Measurements from ENCODE around the gene ST6GALNAC6.
"Not testable (repeated sequence)": the region's sequence is repeated elsewhere in the genome, so short reads cannot be mapped to it uniquely, and the experiment has no call there.

ST6GALNAC6 gene

GRCh38 chr9:127854960-127855359 lies 44.4 kb downstream of the ST6GALNAC6 start:
- DNase-seq (ENCODE audit: low read depth), result no peak

- DNase-seq (ENCODE audit: low read depth), result no peak
Measured at GRCh38 chr9:127854184-127854806, 45.1 kb downstream of the ST6GALNAC6 start, which contains the start of gene ENG. ENG (minus strand) TSS chr9:127854658; CDS start chr9:127854355, 303 bp downstream.

GRCh38 chr9:127853312-127854183 lies 45.9 kb downstream of the ST6GALNAC6 start:
- no peak for DNase-seq (ENCODE audit: low read depth)

GRCh38 chr9:127852829-127853228 lies 46.6 kb downstream of the ST6GALNAC6 start:
- DNase-seq (ENCODE audit: low read depth), result no peak

GRCh38 chr9:127850286-127850830 lies 49.0 kb downstream of the ST6GALNAC6 start:
- DNase-seq (ENCODE audit: low read depth), result no peak

- no peak for DNase-seq (ENCODE audit: low read depth)
Measured at GRCh38 chr9:127848756-127849504, 50.5 kb downstream of the ST6GALNAC6 start.

- no peak for DNase-seq (ENCODE audit: low read depth)
Measured at GRCh38 chr9:127847833-127848755, 51.3 kb downstream of the ST6GALNAC6 start.

GRCh38 chr9:127847178-127847510 lies 52.3 kb downstream of the ST6GALNAC6 start:
- DNase-seq (ENCODE audit: low read depth), result no peak

GRCh38 chr9:127846443-127847177 lies 52.8 kb downstream of the ST6GALNAC6 start:
- no peak for DNase-seq (ENCODE audit: low read depth)

GRCh38 chr9:127845619-127846018 lies 53.8 kb downstream of the ST6GALNAC6 start:
- DNase-seq (ENCODE audit: low read depth), result not testable (repeated sequence)

GRCh38 chr9:127844821-127845359 lies 54.5 kb downstream of the ST6GALNAC6 start:
- DNase-seq (ENCODE audit: low read depth), result no peak

- no peak for DNase-seq (ENCODE audit: low read depth)
Measured at GRCh38 chr9:127841087-127841835, 58.1 kb downstream of the ST6GALNAC6 start.

- peak; percentile 92 for DNase-seq (ENCODE audit: low read depth)
Measured at GRCh38 chr9:127838375-127839078, 60.9 kb downstream of the ST6GALNAC6 start.

GRCh38 chr9:127837346-127837745 lies 62.1 kb downstream of the ST6GALNAC6 start:
- no peak for DNase-seq (ENCODE audit: low read depth)

- not testable (repeated sequence) for DNase-seq (ENCODE audit: low read depth)
Measured at GRCh38 chr9:127836561-127836960, 62.8 kb downstream of the ST6GALNAC6 start.

GRCh38 chr9:127835991-127836516 lies 63.3 kb downstream of the ST6GALNAC6 start:
- DNase-seq (ENCODE audit: low read depth), result no peak

Measured in HS-5 (cell line).